Esophagus muscularis mucosa (tissue), 4 donors: Measurements from ENCODE around the gene PAQR8.

Experiments
- CTCF ChIP-seq, 3 experiments: fragments of 200-600 bp in 2 of 3; fragments of 450-650 bp in 1 of 3; sonication (generic) in 2 of 3; IDR thresholded peaks; one replicate each; pipeline ENCODE4 v1.5.1; 2017 to 2019; ENCODE audit warnings: antibody characterized with exemption in 3 of 3, mild to moderate bottlenecking in 2 of 3, moderate library complexity in 1 of 3
- EP300 ChIP-seq: sonication (generic); formaldehyde crosslinking; IDR thresholded peaks from one replicate; pipeline ENCODE4 v1.6.1; 2017; ENCODE audit warnings: antibody characterized with exemption
- POLR2A ChIP-seq: fragments of 450-650 bp; IDR thresholded peaks from one replicate; pipeline ENCODE4 v1.6.1; 2017; ENCODE audit warnings: antibody characterized with exemption, moderate library complexity, mild to moderate bottlenecking, low read depth
- POLR2AphosphoS5 ChIP-seq, 2 donors: sonication (generic); formaldehyde crosslinking; IDR thresholded peaks; one replicate each; pipeline ENCODE4 v1.6.1; 2017; ENCODE audit warnings: antibody characterized with exemption in 2 of 2

- TF ChIP-seq CTCF (IDR thresholded peaks at IDR 0.05) = no peak
- no peak for TF ChIP-seq POLR2A
- TF ChIP-seq POLR2AphosphoS5 (IDR thresholded peaks at IDR 0.05) = no peak
- TF ChIP-seq EP300 = no peak
Measured at GRCh38 chr6:52403086-52403485, 41.1 kb downstream of the PAQR8 start.
